Upper lobe of right lung (tissue), 1 donor: Measurements from ENCODE around the gene TOR2A. TPM values are rescaled to one million over a fixed set of nuclear protein-coding genes. Genes with fewer than 3 reads are reported as not detected.
A peak's percentile ranks its signal among the peaks of the same experiment; 100 is the strongest.

ENCODE experiments used
- ATAC-seq: fragments of 200-7000 bp; cut with Tn5 transposase; one replicate; pipeline ENCODE4 v1.9.1; 2020; ENCODE audit warnings: mild to moderate bottlenecking, moderate library complexity
- DNase-seq: peaks from one replicate; pipeline ENCODE4 v3.0.0-alpha.2; 2020
- H3K27ac ChIP-seq: fragments of 200-600 bp; one replicate; pipeline ENCODE4 v1.8.0; 2022
- H3K27me3 ChIP-seq: fragments of 200-600 bp; one replicate; pipeline ENCODE4 v1.8.0; 2022; ENCODE audit warnings: mild to moderate bottlenecking
- H3K36me3 ChIP-seq: fragments of 200-600 bp; one replicate; pipeline ENCODE4 v1.8.0; 2022
- H3K4me1 ChIP-seq: fragments of 200-600 bp; one replicate; pipeline ENCODE4 v1.8.0; 2022
- H3K4me3 ChIP-seq: fragments of 200-600 bp; one replicate; pipeline ENCODE4 v1.8.0; 2022; ENCODE audit warnings: mild to moderate bottlenecking
- H3K9me3 ChIP-seq: fragments of 200-600 bp; one replicate; pipeline ENCODE4 v1.8.0; 2022
- CTCF ChIP-seq: fragments of 200-600 bp; IDR thresholded peaks from one replicate; pipeline ENCODE4 v1.8.0; 2022; ENCODE audit warnings: antibody characterized with exemption
- intact Hi-C: fragments of 100-400 bp; cut with DNase I; formaldehyde crosslinking; loops from one replicate; pipeline ENCODE4 v1.11.0; 2022
- total RNA-seq: library from RNA; stranded (reverse); fragmentation: NEBNext Ultra II Directional; extraction: Animal tissue kit (Norgen Biotek cat#: 25700); gene quantifications from one replicate; pipeline ENCODE4 v1.2.1, GENCODE V29; 2021
- donor health status: DM: no; HTN: yes; CAD: no; lungs with severe emphysema.

The TOR2A gene
- total RNA-seq, 1 donor from 2014 or later = 17.3 TPM

DNA sequence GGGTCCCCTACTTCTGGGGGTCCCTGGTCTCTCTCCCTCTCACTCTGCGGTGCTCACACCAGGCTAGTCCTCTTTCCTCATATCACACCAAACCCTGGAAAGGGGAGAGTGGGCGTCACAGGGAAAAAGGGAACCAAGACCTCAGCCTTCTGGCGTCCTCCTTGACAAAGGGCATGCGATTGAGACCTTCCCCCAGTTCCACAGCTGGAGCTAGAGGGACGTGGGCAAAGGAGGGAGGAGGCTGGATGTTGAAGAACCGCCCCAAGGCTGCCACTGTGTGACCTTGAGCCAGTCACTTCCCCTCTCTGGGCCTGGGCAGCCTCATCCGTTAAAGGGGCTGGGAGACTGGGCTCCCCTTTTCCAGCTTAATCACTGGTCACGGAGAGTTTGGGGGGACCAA lies 18.5 kb upstream of the TOR2A start:
- Histone ChIP-seq H3K27ac (no peak overlapping the region), H3K36me3 (peaks cover 21% of the 10 kb centered on the region), H3K27me3 (peaks cover 13% of the 10 kb centered on the region), H3K4me3 (no peak overlapping the region), H3K4me1 (peaks cover 4% of the 10 kb centered on the region), H3K9me3 (no peaks in the 10 kb centered on the region)
- TF ChIP-seq CTCF = no peak
- DNase-seq (no peak), ATAC-seq (peak; percentile 2)
- intact Hi-C loops = no loop called here

DNA sequence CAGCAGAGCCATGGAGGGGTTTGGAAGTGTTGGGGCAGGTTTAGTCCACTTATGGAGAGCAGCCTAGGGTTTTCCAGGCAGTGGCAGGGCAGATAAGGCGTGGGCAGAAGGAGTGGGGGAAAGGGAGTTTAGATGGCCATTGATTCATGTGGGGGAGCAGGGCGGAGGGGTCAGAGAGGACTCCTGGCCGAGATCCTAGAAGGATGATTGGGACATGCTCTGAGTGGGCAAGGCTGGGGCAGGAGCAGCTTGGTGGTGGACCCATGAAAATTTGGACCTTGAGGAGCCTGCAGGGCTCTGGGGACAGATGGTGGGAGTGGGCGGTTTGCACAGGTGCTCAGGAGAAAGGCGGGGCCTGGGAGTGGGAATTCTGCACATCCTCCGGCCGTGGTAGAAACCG lies 18.1 kb upstream of the TOR2A start:
- H3K4me3 ChIP-seq = no peak overlapping the region
- H3K27me3 ChIP-seq = peaks cover 13% of the 10 kb centered on the region
- no peak for TF ChIP-seq CTCF
- ATAC-seq = no peak
- no peak overlapping the region for H3K27ac ChIP-seq
- no peak for DNase-seq
- intact Hi-C loops = no loop called here
- H3K9me3 ChIP-seq = no peaks in the 10 kb centered on the region
- peaks cover 24% of the 10 kb centered on the region for H3K36me3 ChIP-seq
- peaks cover 4% of the 10 kb centered on the region for H3K4me1 ChIP-seq

GRCh38 chr9:127751269-127752054 lies 16.4 kb upstream of the TOR2A start:
- no peak for TF ChIP-seq CTCF
- ATAC-seq = peak; percentile 8
- no peak overlapping the region for H3K4me3 ChIP-seq
- no peak for DNase-seq
- peaks cover 37% of the 10 kb centered on the region for H3K36me3 ChIP-seq
- peaks cover 13% of the 10 kb centered on the region for H3K27me3 ChIP-seq
- no peaks in the 10 kb centered on the region for H3K9me3 ChIP-seq
- H3K27ac ChIP-seq = no peak overlapping the region
- intact Hi-C loops = no loop called here
- H3K4me1 ChIP-seq = peaks cover 4% of the 10 kb centered on the region

- Histone ChIP-seq H3K9me3 (no peaks in the 10 kb centered on the region), H3K27me3 (peaks cover 6% of the 10 kb centered on the region), H3K36me3 (peaks cover 58% of the 10 kb centered on the region), H3K27ac (no peak overlapping the region), H3K4me1 (no peaks in the 10 kb centered on the region), H3K4me3 (no peak overlapping the region)
- TF ChIP-seq CTCF = no peak
- no peak for DNase-seq
- no peak for ATAC-seq
- intact Hi-C loops = no loop called here
Observed at GRCh38 chr9:127749090-127749787, 14.1 kb upstream of the TOR2A start.

- intact Hi-C loops = no loop called here
- no peak overlapping the region for H3K27ac ChIP-seq
- no peak for ATAC-seq
- no peak overlapping the region for H3K4me3 ChIP-seq
- peaks cover 71% of the 10 kb centered on the region for H3K36me3 ChIP-seq
- H3K4me1 ChIP-seq = peaks cover 6% of the 10 kb centered on the region
- H3K9me3 ChIP-seq = no peaks in the 10 kb centered on the region
- no peak for TF ChIP-seq CTCF
- H3K27me3 ChIP-seq = no peaks in the 10 kb centered on the region
- DNase-seq = no peak
Observed at GRCh38 chr9:127746959-127747569, 12.0 kb upstream of the TOR2A start.
